Dermis microvascular lymphatic vessel endothelial cell (primary cell): ENCODE measurements around the gene CCR6. TPM values are rescaled to one million over a fixed set of nuclear protein-coding genes. Genes with fewer than 3 reads are reported as not detected.
"Not testable (repeated sequence)": the region's sequence is repeated elsewhere in the genome, so short reads cannot be mapped to it uniquely, and the experiment has no call there.

Source experiments
- DNase-seq, 2 donors: peaks; one replicate each; pipeline versions ENCODE4 v3.0.0 to v3.0.0-alpha.2; 2010; ENCODE audit warnings: low read depth in 2 of 2
- total RNA-seq: library from RNA; depleted of rRNA; stranded (reverse); fragments of >200 nt; gene quantifications from 2 replicates; pipeline ENCODE4 v1.2.1, GENCODE V29; 2014

The CCR6 gene
- total RNA-seq, 1 donor from 2014 or later: not detected

- DNase-seq: not testable (repeated sequence)
These were observed 45.4 kb downstream of the CCR6 start for GRCh38 chr6:167168296-167168695.

- DNase-seq: not testable (repeated sequence)
These were observed 47.0 kb downstream of the CCR6 start for GRCh38 chr6:167169867-167170266.

GRCh38 chr6:167171300-167171699 lies 48.4 kb downstream of the CCR6 start:
- not testable (repeated sequence) for DNase-seq

- not testable (repeated sequence) for DNase-seq
These were observed 49.1 kb downstream of the CCR6 start for GRCh38 chr6:167172011-167172410.

- DNase-seq: not testable (repeated sequence)
These were observed 54.4 kb downstream of the CCR6 start for GRCh38 chr6:167177271-167177670.

GRCh38 chr6:167178896-167179655 lies 56.2 kb downstream of the CCR6 start:
- DNase-seq: not testable (repeated sequence)

GRCh38 chr6:167180086-167180485 lies 57.2 kb downstream of the CCR6 start:
- DNase-seq: not testable (repeated sequence)

GRCh38 chr6:167181351-167181750 lies 58.5 kb downstream of the CCR6 start:
- not testable (repeated sequence) for DNase-seq

- DNase-seq: not testable (repeated sequence)
These were observed 60.0 kb downstream of the CCR6 start for GRCh38 chr6:167182913-167183314.

- DNase-seq: not testable (repeated sequence)
These were observed 62.2 kb downstream of the CCR6 start for GRCh38 chr6:167185101-167185500.

GRCh38 chr6:167187275-167187674 lies 64.4 kb downstream of the CCR6 start:
- DNase-seq: not testable (repeated sequence)

Other genes with a start within 250 kb of the CCR6 start
- gene RNASET2, start 166.5 kb upstream of the CCR6 start, total RNA-seq: 10.7 and 11.6 TPM in 2 replicates
- 6.4 and 10.3 TPM in 2 replicates for gene CEP43, start 123.7 kb upstream of the CCR6 start, total RNA-seq
- gene GPR31, start 34.9 kb downstream of the CCR6 start, total RNA-seq: not detected in 2 replicates
- not detected in 2 replicates for gene UNC93A, start 168.2 kb downstream of the CCR6 start, total RNA-seq
- gene TTLL2, start 202.0 kb downstream of the CCR6 start, total RNA-seq: not detected in 2 replicates